Panc1 (cell line): ENCODE measurements around the gene SYT2.

Experiments used
- CTCF ChIP-seq: fragments of 450-650 bp; IDR thresholded peaks from 2 replicates; pipeline ENCODE4 v1.5.1; 2017; ENCODE audit warnings: mild to moderate bottlenecking
- POLR2AphosphoS5 ChIP-seq: IDR thresholded peaks from 2 replicates; pipeline ENCODE4 v1.6.1; 2012; ENCODE audit warnings: mild to moderate bottlenecking, low read depth, low read length, moderate library complexity
- TCF7L2 ChIP-seq: IDR thresholded peaks from 2 replicates; pipeline ENCODE4 v1.6.1; 2011; ENCODE audit warnings: mild to moderate bottlenecking, low read depth, low read length, inconsistent platforms

GRCh38 chr1:202658251-202658759, 51.9 kb downstream of the SYT2 start:
- no peak for TF ChIP-seq TCF7L2
- TF ChIP-seq CTCF, result no peak
- TF ChIP-seq POLR2AphosphoS5, result no peak
